GM19372 (cell line): ENCODE measurements around the gene RCBTB2.
"Not testable (repeated sequence)": the region's sequence is repeated elsewhere in the genome, so short reads cannot be mapped to it uniquely, and the experiment has no call there.

ENCODE experiments used
- ATAC-seq: cut with Tn5 transposase; IDR thresholded peaks from one replicate; pipeline ENCODE4 v1.9.1; 2021; ENCODE audit warnings: mild to moderate bottlenecking, low read depth, moderate library complexity; ENCODE audit not compliant: unreplicated experiment

Gene RCBTB2

DNA sequence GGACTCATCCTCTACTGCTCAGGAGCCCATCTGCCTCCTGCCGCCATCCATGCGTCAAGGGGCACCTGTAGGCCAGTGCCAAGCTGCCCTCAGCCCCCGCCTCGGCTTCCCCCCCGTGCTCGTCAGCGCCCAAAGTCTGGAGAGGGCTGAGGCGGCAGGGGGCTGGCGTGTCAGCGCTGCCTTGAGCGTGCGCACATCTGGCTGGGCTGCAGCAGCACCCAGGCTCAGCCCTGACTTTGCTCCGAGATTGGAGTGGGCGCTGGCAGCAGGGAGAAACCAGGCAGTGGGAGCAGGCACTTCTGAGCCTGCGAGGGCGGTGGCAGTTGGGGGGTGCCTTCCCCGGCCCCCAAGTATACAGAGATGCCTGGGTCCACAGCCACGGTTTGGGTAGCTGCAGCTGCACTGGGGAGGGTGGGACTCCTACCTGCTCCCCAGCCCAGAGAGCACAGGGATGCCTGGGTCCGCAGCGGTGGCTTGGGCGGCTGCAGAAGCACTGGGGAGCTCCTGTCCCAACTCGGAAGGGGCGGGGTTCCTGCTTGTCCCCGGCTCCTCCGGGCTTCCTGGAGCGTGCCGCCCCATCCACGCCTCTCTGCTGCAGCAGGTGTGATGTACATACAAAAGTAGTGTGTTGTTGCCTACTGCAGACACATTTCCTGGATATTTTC lies 75.2 kb downstream of the RCBTB2 start:
- no peak for ATAC-seq

DNA sequence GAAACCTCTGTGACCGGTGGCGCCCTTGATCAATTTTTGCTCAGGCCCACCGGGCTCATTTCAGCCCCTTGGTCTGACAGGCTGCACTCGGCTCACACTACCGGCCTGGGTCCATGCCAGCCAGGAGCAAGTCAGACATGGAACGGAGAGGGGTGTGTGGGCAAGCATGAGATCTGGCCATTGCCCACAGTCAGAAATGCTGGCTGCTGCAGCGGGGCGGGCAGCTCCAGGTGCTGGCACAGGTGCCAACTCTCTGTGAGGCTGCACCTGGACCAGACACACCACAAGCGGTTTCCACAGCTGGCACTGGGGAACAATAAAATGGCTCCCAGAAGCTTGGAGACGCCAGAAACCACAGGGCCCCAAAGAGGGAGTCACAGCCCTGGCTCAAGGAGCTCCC lies 76.3 kb downstream of the RCBTB2 start:
- no peak for ATAC-seq

DNA sequence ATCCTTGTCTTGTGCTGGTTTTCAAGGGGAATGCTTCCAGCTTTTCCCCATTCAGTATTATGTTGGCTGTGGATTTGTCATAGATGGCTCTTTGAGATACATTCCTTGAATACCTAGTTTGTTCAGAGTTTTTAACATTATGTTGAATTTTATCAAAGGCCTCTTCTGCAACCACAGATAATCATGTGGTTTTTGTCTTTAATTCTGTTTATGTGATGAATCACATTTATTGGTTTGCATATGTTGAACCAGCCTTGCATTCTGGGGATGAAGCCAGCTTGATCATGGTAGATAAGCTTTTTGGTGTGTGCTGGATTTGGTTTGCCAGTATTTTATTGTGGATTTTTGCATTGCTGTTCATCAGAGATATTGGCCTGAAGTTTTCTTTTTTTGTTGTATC lies 81.7 kb downstream of the RCBTB2 start:
- ATAC-seq, result not testable (repeated sequence)

DNA sequence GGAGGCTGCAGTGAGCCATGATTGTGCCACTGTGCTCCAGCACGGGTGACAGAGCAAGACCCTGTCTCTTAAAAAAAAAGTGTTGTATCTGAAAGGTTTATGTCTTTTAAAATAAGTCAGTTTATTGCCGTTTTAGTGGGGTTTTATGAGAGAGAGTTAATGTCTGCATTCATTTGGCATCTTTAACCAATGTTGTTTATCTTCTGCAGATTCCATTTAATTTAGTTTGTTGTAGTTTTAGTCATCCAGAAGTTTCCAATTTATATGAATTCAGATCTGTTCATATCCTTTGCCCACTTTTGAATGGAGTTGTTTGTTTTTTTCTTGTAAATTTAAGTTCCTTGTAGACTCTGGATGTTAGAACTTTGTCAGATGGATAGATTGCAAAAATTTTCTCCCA lies 83.2 kb downstream of the RCBTB2 start:
- no peak for ATAC-seq

DNA sequence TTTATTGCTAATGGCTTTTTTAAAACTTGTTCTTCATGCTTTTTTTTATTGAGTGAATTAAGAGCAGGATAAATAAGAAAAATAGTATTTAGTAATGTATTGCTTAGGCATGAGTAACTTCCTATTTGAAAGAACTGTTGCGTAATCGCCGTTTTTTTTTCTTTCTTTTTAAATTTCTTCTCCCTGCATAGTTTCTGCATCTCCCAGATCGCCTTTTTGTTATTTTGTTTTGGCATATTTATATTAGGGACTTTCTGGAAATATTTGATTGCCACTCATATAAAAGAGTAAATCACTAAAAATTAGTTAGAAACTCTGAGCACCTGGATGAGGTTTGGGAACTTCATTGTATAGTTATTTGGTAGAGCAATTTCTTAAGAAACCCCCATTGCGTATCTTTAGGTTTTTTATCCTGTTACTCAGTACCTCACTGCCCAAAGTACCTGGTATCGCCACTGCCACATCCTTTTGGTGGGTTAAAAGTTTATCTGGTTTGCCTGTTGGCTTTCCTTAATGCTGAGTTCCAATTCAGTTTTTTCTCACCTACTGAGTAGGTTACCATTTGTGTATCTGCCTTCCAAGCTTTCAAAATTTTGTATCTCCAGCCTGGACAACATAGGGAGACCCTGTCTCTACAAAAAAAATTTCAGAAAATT lies 83.8 kb downstream of the RCBTB2 start:
- no peak for ATAC-seq

DNA sequence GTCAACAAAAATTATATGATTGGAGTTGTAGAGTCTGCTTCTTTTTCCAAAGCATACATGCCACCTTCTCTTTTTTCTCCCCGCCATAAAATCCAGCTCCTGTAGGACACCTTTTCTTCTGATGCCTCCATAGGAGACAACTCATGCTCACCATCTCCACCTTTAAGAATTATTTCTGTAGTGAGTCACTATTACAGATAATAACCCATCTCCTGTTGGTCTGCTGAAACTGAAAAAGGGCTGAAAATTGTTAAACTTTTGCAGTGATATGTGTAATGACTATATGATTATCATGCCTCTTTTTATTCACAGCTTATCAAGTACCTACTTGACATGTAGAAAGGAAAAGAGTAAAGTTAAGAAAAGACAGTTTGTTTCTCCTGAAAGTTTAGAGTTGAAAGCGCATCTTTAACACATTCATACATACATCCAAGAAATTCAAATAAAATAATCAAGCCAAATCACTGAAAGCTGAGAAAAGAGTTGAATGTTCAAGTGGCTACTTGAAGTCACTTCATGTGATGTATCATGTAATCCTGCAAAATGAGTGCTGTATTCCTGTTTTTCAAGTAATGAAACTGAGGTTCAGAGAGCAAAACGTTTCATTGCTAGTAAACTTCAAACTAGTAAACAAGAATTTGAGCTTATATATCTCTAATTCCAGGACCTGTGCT lies 84.5 kb downstream of the RCBTB2 start:
- no peak for ATAC-seq

DNA sequence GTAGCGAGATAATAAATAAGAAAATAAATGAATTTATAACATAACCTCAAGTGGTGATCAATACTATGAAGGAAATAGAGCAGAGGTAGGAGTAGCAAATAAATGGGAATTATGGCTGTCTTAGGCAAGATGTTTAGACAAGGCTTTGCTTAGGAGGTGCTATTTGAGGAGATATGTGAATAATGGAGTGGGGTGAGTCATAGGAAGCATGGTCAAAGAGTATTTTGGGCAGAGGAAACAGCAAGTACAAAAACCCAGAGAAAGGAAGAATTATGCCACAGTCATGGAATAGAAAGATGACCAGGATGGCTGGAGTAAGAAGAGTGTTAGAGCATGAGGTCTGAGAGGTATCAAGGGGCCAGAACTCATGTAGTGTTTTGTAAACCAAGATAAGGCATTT lies 86.4 kb downstream of the RCBTB2 start:
- no peak for ATAC-seq

DNA sequence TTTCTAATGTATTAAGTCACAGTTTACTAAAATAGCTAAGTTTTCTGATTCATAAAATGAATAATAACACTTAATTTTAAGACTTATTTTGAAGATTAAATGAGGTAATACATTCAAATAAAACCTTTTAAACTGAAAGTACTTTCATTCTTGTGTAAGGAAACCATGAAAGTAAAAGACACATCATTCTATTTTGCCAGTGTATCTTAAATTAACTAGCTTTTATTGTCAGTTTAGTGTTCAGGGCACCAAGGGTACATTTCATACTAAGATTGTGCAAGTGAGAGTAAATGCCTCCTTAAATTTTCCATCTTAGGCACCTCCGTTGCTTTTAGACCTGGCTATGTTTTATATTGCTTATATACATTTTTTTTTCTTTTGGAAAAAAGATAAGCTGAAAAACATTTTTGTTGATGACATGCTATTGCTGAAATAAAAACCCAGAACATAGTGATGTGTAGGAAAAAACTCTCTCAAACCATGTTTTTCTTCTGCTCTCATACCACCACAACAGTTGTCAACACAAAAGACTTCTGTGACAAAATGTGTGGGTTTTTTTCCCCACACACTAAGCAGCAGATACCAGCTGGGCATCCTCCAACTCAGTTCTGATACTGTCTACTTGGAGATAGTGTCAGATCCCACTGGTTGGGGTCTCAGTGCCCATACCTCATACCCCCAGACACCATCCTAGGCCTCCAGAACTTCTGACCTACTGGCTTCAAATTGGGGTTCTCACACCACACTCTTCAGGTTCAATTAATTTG lies 89.3 kb downstream of the RCBTB2 start:
- no peak for ATAC-seq
